GM03348 (cell line): Measurements from ENCODE around the gene SAXO1.
"Not testable (repeated sequence)": the region's sequence is repeated elsewhere in the genome, so short reads cannot be mapped to it uniquely, and the experiment has no call there.

Source experiments
- DNase-seq: peaks from one replicate; pipeline ENCODE4 v3.0.0; 2012; ENCODE audit warnings: low spot score

The SAXO1 gene, protein sequence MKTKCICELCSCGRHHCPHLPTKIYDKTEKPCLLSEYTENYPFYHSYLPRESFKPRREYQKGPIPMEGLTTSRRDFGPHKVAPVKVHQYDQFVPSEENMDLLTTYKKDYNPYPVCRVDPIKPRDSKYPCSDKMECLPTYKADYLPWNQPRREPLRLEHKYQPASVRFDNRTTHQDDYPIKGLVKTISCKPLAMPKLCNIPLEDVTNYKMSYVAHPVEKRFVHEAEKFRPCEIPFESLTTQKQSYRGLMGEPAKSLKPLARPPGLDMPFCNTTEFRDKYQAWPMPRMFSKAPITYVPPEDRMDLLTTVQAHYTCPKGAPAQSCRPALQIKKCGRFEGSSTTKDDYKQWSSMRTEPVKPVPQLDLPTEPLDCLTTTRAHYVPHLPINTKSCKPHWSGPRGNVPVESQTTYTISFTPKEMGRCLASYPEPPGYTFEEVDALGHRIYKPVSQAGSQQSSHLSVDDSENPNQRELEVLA

DNA sequence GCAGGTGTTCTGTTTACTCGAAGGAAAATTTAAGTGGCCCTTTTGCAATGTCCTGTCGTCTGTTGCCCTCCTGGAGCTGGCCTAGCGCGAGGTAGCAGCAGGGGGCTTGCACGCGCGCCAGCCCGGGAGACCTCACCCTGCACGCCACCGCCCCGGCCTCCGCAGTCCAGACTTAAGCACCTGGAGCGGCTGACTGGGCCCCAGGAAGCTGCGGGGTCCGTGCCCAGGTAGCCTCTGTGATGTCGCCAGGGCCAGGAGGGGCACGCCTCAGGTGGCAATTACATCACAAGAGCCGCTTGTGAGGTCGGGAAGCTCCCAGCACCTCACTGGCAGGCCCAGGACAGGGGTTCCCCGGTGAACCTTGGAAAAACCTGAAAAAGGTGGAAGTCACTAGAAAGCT lies at the start of gene SAXO1:
SAXO1 (minus strand) TSS at position 195 of the 400 bp plus-strand sequence. CDS start 301 bp downstream, outside the sequence.
- no peak for DNase-seq

- no peak for DNase-seq
Measured at GRCh38 chr9:19074836-19075235, 41.8 kb upstream of the SAXO1 start.

DNA sequence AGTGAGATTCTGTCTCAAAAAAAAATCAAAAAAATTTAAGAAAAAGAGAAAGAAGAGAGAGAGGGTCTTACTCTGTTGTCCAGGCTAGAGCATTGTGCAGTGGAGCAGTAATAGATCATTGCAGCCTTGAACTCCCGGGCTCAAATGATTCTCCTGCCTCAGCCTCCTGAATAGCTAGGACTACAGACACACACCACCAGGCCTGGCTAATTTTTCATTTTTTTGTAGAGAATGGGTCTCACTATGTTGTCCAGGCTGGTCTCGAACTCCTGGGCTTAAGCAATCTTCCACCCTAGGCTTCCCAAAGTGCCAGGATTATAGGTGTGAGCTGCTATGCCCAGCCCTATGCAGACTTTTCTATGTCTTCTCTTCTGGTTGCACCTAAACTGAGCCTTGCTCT lies 41.2 kb upstream of the SAXO1 start:
- DNase-seq = no peak

DNA sequence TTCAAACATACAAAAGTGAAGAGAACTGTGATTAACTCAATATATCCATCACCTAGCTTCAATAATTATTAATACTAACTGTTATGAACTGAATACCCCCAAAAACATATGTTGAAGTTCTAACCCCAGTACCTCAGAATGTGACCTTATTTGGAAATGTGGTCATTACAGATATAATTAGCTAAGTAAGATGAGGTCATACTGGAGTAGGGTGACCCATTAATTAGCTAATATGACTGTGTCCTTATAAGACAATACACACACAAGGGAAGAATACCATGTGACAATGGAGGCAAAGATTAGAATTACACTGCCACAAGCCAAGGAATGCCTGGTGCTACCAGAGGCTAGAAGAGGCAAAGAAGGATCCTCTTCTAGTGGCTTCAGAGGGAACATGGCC lies 24.0 kb upstream of the SAXO1 start:
- no peak for DNase-seq

GRCh38 chr9:19050637-19051591 lies 17.9 kb upstream of the SAXO1 start:
- no peak for DNase-seq

GRCh38 chr9:19049917-19050636 lies 17.1 kb upstream of the SAXO1 start:
- peak; percentile 49 for DNase-seq

- DNase-seq = peak; percentile 98
Measured at GRCh38 chr9:19048966-19049916, 16.2 kb upstream of the SAXO1 start, which contains the start of gene RRAGA. TSS of gene RRAGA (plus strand) at chr9:19049427. CDS start at chr9:19049660, 233 bp downstream.

GRCh38 chr9:19036611-19037010 lies 3.6 kb upstream of the SAXO1 start:
- no peak for DNase-seq

DNA sequence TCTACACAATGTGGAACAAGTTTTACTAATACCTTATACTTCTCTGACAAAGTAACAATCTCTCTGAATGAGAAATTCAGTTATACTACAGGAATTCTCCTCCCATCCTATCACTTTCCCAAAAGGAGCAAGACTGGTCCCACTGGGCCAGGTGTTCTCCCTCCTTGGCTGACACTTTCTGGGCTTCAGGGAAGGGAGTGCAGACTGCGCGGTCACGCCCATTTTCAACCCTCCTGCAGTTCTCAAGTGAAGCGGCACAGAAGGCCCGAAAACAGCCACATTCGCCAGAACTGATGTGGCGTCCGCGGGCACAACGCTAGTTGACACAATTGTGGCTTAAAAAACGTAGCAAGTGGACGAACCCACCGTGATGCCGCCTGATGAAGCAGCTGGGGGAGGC lies 603 bp downstream of the SAXO1 start:
- DNase-seq = no peak

DNA sequence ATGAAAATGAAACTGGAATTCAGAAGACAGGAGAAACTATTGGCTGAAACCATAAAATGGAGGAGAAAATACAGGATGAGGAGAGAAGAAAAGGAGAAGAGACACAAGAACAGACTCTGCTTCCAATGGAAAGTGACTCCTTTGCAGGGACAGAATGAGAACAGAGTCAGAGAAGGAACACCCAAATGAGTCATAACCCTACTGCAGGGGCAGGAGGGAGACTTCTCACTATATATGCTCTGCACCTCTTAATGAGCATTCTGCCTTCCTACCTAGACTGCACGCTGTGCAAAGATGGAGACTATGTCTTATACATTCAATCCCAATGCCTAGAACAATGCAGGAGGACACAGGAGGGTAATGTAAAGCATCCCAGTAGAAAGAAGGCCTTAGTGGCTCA lies 2.1 kb downstream of the SAXO1 start:
- DNase-seq = peak; percentile 21

- peak; percentile 87 for DNase-seq
Measured at GRCh38 chr9:19028835-19029451, 4.1 kb downstream of the SAXO1 start.

GRCh38 chr9:19027825-19028224 lies 5.2 kb downstream of the SAXO1 start:
- no peak for DNase-seq

DNA sequence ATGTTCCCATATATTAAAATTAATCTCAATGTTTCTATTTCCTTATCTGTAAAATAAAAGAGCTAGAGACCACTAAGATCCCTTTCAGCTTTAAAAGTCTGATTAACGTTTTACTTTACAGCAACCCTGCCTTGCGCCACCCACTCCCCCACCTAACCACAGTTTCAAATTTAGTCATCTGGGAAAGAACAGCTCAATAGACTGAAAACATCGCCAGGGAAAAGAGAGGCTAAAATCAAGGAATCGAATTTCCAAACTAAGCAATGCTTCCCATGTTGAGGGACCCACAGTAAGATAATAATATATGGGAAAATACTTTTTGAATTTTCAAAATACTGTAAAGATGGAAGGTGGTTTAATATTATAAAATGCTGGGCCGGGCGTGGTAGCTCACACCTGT lies 6.6 kb downstream of the SAXO1 start:
- DNase-seq = no peak

- DNase-seq = no peak
Measured at GRCh38 chr9:19023078-19023477, 9.9 kb downstream of the SAXO1 start.

DNA sequence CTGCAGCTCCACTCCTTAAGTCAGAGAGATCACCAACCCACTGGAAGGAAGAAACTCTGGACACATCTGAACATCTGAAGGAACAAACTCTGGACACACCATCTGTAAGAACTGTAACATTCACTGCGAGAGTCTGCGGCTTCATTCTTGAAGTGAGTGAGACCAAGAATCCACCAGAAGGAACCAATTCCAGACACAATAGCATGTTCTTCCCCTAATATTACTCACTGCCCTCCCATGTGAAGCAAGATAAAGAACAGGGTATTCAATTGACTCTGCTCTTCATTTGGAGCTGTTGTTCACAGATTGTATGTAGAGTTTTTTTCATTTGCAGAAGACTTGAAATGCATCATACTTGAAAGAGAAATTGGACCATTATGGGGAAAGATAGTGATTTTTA lies 10.8 kb downstream of the SAXO1 start:
- no peak for DNase-seq

- DNase-seq = not testable (repeated sequence)
Measured at GRCh38 chr9:19021649-19022048, 11.4 kb downstream of the SAXO1 start.

GRCh38 chr9:19020886-19021455 lies 12.0 kb downstream of the SAXO1 start:
- DNase-seq = no peak

DNA sequence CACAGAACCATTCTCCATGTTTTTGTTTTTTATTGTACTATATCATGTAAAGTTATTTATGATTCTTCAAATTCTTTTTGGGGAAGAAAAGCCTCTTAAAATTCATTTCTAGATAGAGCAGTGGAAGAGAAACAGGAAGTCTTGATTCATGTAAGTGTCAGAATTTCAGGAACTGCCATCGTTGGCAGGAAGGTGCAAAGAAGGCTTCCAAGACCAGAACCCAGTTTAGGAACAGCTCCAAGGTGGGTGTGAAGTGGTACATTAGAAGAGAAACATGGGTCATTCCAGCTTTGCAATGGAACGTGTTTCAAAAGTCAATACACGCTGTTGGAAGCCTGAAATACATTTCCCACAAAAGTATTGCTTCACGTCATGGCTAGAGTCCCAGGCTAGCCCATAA lies 14.8 kb downstream of the SAXO1 start:
- peak; percentile 28 for DNase-seq

DNA sequence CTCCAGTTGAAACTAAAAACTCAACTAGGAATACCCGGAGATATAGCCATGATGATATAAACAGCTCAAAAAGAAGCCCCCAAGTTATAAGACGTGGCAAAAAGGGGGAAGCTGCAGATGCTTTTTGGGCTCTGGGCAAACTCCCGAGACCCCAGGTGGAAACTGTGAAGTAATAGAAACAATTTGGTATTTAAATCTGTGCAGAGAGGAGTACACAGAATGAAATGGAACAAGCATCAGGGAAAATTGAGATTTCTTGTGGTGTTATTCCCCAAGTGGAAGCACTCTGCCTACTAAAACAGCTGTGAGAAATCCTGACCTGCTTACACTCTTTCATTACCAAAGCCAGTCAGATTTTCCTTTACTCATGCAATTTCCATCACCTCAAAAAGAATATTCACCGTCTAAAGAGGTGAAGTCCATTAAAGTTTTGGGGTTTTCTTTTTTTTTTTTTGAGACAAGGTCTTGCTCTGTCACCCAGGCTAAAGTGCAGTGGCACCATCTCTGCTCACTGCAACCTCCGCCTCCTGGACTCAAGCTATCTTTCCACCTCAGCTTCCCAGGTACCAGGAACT lies 23.5 kb downstream of the SAXO1 start:
- DNase-seq = no peak

GRCh38 chr9:19000133-19000532 lies 32.9 kb downstream of the SAXO1 start:
- DNase-seq = no peak
